SK-N-SH treated with all-trans-retinoic acid at 6 μM for 48 hours (cell line): ENCODE measurements around the gene TALDO1.
A peak's percentile ranks its signal among the peaks of the same experiment; 100 is the strongest.

Experiments used
- ATAC-seq: fragments of 200-7000 bp; cut with Tn5 transposase; 3 replicates; pipeline ENCODE4 v1.9.1; 2020; ENCODE audit warnings: mild to moderate bottlenecking, moderate library complexity
- ARNTL ChIP-seq: fragments of 450-650 bp; formaldehyde crosslinking; IDR thresholded peaks from 2 replicates; pipeline ENCODE4 v1.5.0; 2020; ENCODE audit warnings: low read depth, mild to moderate bottlenecking, moderate library complexity, borderline replicate concordance
- BACH2 ChIP-seq: fragments of 250-450 bp; sonication (Bioruptor Pico); IDR thresholded peaks from 2 replicates; pipeline ENCODE4 v1.9.0; 2021; ENCODE audit warnings: mild to moderate bottlenecking, borderline replicate concordance
- CREB5 ChIP-seq: fragments of 250-450 bp; sonication (Bioruptor Pico); IDR thresholded peaks from 2 replicates; pipeline ENCODE4 v1.5.1; 2020; ENCODE audit warnings: low read depth, mild to moderate bottlenecking, moderate library complexity
- CSDC2 ChIP-seq: fragments of 250-450 bp; sonication (Bioruptor Pico); IDR thresholded peaks from 2 replicates; pipeline ENCODE4 v1.5.0; 2020; ENCODE audit warnings: mild to moderate bottlenecking, moderate library complexity
- GLIS3 ChIP-seq: fragments of 250-450 bp; sonication (Bioruptor Pico); IDR thresholded peaks from 2 replicates; pipeline ENCODE4 v1.5.0; 2020; ENCODE audit warnings: mild to moderate bottlenecking, moderate library complexity
- ISL1 ChIP-seq: fragments of 250-450 bp; sonication (Bioruptor Pico); IDR thresholded peaks from 2 replicates; pipeline ENCODE4 v2.1.2; 2022; ENCODE audit warnings: mild to moderate bottlenecking, moderate library complexity
- OSR1 ChIP-seq: fragments of 250-450 bp; sonication (Bioruptor Pico); IDR thresholded peaks from 2 replicates; pipeline ENCODE4 v1.8.0; 2022; ENCODE audit warnings: moderate library complexity, mild to moderate bottlenecking, inconsistent platforms
- PATZ1 ChIP-seq: fragments of 250-450 bp; sonication (Bioruptor Pico); IDR thresholded peaks from 2 replicates; pipeline ENCODE4 v1.8.0; 2020; ENCODE audit warnings: mild to moderate bottlenecking, moderate library complexity, borderline replicate concordance
- PPARA ChIP-seq: fragments of 250-450 bp; sonication (Bioruptor Pico); IDR thresholded peaks from 2 replicates; pipeline ENCODE4 v1.5.0; 2020; ENCODE audit warnings: mild to moderate bottlenecking, borderline replicate concordance
- RARB ChIP-seq: fragments of 250-450 bp; sonication (Bioruptor Pico); IDR thresholded peaks from 2 replicates; pipeline ENCODE4 v1.8.0; 2021; ENCODE audit warnings: mild to moderate bottlenecking, moderate library complexity
- SNAI2 ChIP-seq: fragments of 250-450 bp; sonication (Bioruptor Pico); IDR thresholded peaks from 2 replicates; pipeline ENCODE4 v1.5.0; 2020; ENCODE audit warnings: mild to moderate bottlenecking, moderate library complexity
- TCF4 ChIP-seq: fragments of 250-450 bp; sonication (Bioruptor Pico); IDR thresholded peaks from 2 replicates; pipeline ENCODE4 v1.8.0; 2021; ENCODE audit warnings: mild to moderate bottlenecking, moderate library complexity, borderline replicate concordance
- TOX ChIP-seq: fragments of 250-450 bp; sonication (Bioruptor Pico); IDR thresholded peaks from 2 replicates; pipeline ENCODE4 v1.8.0; 2021; ENCODE audit warnings: mild to moderate bottlenecking, moderate library complexity, borderline replicate concordance
- ZFP3 ChIP-seq: fragments of 250-450 bp; sonication (Bioruptor Pico); IDR thresholded peaks from 2 replicates; pipeline ENCODE4 v1.5.0; 2020; ENCODE audit warnings: mild to moderate bottlenecking, moderate library complexity
- ZFP30 ChIP-seq: fragments of 450-650 bp; formaldehyde crosslinking; IDR thresholded peaks from 2 replicates; pipeline ENCODE4 v1.5.0; 2022; ENCODE audit warnings: mild to moderate bottlenecking, moderate library complexity
- ZNF565 ChIP-seq: fragments of 450-650 bp; formaldehyde crosslinking; conservative IDR thresholded peaks from 2 replicates; pipeline ENCODE4 v1.5.0; 2020; ENCODE audit warnings: low read depth, mild to moderate bottlenecking, moderate library complexity
- TF ChIP-seq, protein P1 (sequence below): fragments of 250-450 bp; sonication (Bioruptor Pico); IDR thresholded peaks from 2 replicates; pipeline ENCODE4 v1.8.0; 2021; ENCODE audit warnings: low read depth, mild to moderate bottlenecking, moderate library complexity, borderline replicate concordance

TALDO1 gene

DNA sequence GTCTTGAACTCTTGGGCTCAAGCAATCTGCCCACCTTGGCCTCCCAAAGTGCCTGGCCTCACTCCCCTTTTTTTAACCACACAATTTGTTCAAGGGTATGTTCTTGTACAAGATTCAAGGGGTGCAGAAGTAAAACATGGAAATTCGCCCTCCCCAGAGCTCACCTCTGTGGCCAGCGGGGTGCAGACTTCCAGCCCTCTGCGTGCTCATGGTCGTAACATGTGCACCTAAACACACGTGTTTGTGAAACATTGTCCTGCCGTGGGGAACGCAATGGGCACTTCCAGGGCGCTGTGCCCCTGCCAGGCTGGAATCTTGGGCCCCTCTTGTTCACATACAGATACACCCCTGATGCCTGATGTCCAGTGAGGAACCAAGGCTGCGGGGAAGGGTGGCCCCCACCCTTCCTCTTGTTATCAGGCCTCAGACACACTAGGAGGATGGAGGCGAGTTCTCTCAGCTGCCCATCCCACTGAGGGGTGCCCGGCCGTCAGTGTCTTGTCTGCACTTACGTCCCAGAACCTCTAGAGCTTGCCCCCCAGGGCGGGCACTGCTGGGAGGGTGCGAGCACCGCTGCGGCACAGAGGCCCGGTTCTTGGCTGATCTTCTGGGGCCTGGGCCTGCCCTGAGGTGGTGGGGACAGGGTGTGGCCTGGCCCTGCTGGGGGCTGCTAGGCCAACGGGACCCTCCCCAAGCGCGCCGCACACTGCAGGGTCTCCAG lies 45.4 kb upstream of the TALDO1 start (continued):
- TF ChIP-seq CREB5 (CRISPR knock-in tag) (no peak), BACH2 (CRISPR knock-in tag) (no peak), ZFP30 (CRISPR knock-in tag) (no peak)
- TF ChIP-seq, all 23 proteins: peak for 0

DNA sequence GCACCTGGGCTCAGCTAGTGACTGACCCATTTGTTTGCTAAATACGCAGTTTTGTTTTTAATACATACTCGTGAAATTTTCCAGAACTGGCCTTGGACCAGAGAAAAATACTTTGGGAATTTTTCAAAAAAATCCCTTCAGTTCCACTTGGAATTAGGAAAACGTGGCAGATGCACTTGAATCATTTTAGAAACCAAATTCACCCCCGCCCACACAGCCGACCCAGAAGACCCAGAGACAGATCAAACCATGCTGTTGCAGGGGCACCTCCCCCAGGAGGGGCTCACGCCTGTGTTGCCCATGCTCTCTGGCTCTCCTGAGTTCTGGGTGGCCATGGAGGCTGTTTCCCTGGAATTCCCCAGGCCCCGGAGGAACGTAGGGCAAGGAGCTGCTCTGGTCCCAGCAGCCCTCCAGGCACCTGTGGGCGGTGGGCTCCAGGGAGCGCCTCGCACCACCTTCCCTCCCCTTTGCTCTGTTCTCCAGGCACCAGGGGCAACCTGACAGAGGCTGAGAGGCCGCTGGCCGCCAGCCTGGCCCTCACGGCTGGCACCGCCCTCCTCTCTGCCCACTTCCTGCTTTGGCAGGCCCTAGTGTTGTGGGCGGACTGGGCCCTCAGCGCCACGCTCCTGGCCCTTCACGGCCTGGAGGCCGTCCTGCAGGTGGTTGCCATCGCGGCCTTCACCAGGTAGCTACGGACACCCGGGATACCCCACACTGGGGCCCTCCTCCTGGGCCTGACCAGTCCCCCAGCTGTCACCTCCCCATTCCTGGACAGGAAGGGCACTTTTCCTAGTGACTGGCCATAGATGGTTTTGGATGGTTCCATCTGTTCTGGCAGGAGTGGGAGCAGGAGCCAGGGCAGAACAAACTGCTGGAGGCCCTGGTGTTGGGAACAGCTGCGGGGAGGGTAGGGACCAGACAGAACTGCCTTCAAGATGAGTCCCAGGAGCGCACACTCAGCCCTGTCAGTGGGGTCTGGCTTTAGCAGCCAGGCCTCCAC lies 44.5 kb upstream of the TALDO1 start:
- peak; percentile 12; the same call in 1 of the 3 replicates for ATAC-seq
- TF ChIP-seq OSR1 (no peak), PPARA (CRISPR knock-in tag) (no peak)

DNA sequence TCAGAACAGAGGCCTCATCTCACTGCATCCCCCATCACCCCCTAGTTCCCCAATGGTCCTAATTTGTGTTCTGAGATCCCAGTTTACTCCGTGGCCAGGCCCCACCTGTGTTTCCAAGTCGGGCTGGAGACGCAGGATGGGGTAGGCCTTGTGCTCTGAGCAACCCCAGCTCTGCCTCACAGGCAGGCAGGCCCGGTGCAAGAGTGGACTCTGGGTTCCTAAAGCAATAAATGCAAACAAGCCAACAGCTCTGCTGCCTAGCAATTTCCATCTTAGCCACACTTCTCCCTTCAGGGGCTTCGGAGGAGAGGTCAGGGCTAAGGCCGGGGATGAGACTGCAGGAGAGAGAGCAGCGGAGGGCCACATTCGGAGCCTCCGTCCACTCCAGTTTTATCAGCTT lies 43.8 kb upstream of the TALDO1 start:
- TF ChIP-seq CSDC2 (CRISPR knock-in tag) = no peak
- no peak for TF ChIP-seq RARB (CRISPR knock-in tag)
- no peak for TF ChIP-seq CREB5 (CRISPR knock-in tag)
- ATAC-seq = no peak

- ATAC-seq = no peak
- no peak for TF ChIP-seq ARNTL (CRISPR knock-in tag)
- no peak for TF ChIP-seq BACH2 (CRISPR knock-in tag)
- TF ChIP-seq, protein P1, sequence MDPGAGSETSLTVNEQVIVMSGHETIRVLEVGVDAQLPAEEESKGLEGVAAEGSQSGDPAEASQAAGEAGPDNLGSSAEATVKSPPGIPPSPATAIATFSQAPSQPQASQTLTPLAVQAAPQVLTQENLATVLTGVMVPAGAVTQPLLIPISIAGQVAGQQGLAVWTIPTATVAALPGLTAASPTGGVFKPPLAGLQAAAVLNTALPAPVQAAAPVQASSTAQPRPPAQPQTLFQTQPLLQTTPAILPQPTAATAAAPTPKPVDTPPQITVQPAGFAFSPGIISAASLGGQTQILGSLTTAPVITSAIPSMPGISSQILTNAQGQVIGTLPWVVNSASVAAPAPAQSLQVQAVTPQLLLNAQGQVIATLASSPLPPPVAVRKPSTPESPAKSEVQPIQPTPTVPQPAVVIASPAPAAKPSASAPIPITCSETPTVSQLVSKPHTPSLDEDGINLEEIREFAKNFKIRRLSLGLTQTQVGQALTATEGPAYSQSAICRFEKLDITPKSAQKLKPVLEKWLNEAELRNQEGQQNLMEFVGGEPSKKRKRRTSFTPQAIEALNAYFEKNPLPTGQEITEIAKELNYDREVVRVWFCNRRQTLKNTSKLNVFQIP (CRISPR knock-in tag) = no peak
- TF ChIP-seq ZFP3 (CRISPR knock-in tag) = no peak
- no peak for TF ChIP-seq RARB (CRISPR knock-in tag)
- no peak for TF ChIP-seq SNAI2 (CRISPR knock-in tag)
- TF ChIP-seq TOX = no peak
- TF ChIP-seq CSDC2 (CRISPR knock-in tag) = no peak
Measured at GRCh38 chr11:704228-704674, 43.0 kb upstream of the TALDO1 start.

GRCh38 chr11:704781-705645 lies 42.3 kb upstream of the TALDO1 start:
- ATAC-seq = no peak
- TF ChIP-seq GLIS3 (CRISPR knock-in tag) (no peak), TCF4 (CRISPR knock-in tag) (no peak), ISL1 (CRISPR knock-in tag) (no peak), ZFP3 (CRISPR knock-in tag) (no peak), ARNTL (CRISPR knock-in tag) (no peak), ZNF565 (no peak), ZFP30 (CRISPR knock-in tag) (no peak), SNAI2 (CRISPR knock-in tag) (no peak), PATZ1 (no peak)
- TF ChIP-seq, all 23 proteins: peak for 0
